Fibroblast of peridontal ligament (primary cell): ENCODE measurements around the gene POLA2.

ENCODE experiments used
- DNase-seq: peaks from one replicate; pipeline ENCODE4 v3.0.0-alpha.2; 2010; ENCODE audit errors: extremely low read depth

The POLA2 gene

GRCh38 chr11:65307298-65308229 is 45.8 kb downstream of the POLA2 start:
- no peak for DNase-seq

- DNase-seq = no peak
These were observed 46.6 kb downstream of the POLA2 start for GRCh38 chr11:65308281-65308891.

GRCh38 chr11:65309006-65309405 is 47.2 kb downstream of the POLA2 start:
- DNase-seq = no peak

GRCh38 chr11:65310215-65310614 is 48.5 kb downstream of the POLA2 start:
- DNase-seq = no peak

- no peak for DNase-seq
These were observed 49.0 kb downstream of the POLA2 start for GRCh38 chr11:65310736-65311135.

GRCh38 chr11:65311170-65311678 is 49.5 kb downstream of the POLA2 start:
- no peak for DNase-seq

- DNase-seq = peak; percentile 70
These were observed 52.9 kb downstream of the POLA2 start, which contains the start of gene CDC42EP2 for GRCh38 chr11:65314501-65315203. Gene CDC42EP2, plus strand, starts transcription at chr11:65314866. Its CDS starts 6,033 bp downstream, at chr11:65320899.

GRCh38 chr11:65315204-65315865 is 53.6 kb downstream of the POLA2 start:
- peak; percentile 71 for DNase-seq

- no peak for DNase-seq
These were observed 54.1 kb downstream of the POLA2 start for GRCh38 chr11:65315866-65316226.

- DNase-seq = peak; percentile 99
These were observed 54.7 kb downstream of the POLA2 start for GRCh38 chr11:65316227-65317024.

GRCh38 chr11:65317025-65317786 is 55.4 kb downstream of the POLA2 start:
- DNase-seq = peak; percentile 68

- no peak for DNase-seq
These were observed 58.8 kb downstream of the POLA2 start for GRCh38 chr11:65320386-65321075.

GRCh38 chr11:65321076-65321475 is 59.3 kb downstream of the POLA2 start:
- DNase-seq = no peak

GRCh38 chr11:65321828-65322485 is 60.2 kb downstream of the POLA2 start:
- DNase-seq = no peak

GRCh38 chr11:65323813-65324212 is 62.1 kb downstream of the POLA2 start:
- DNase-seq = no peak

GRCh38 chr11:65325435-65325834 is 63.7 kb downstream of the POLA2 start:
- DNase-seq = no peak

- no peak for DNase-seq
These were observed 65.3 kb downstream of the POLA2 start for GRCh38 chr11:65327021-65327420.

GRCh38 chr11:65329478-65329877 is 67.7 kb downstream of the POLA2 start:
- DNase-seq = no peak

GRCh38 chr11:65329944-65330403 is 68.2 kb downstream of the POLA2 start:
- peak; percentile 97 for DNase-seq
